ENCODE measurements around the gene PTPRR.

PTPRR gene

GRCh38 chr12:70590051-70590450 is 330.5 kb downstream of the PTPRR start:
- DNase-seq = peak; percentile 24
